HG03558 (cell line): ENCODE data around the gene FOXK2.

Source experiments
- ATAC-seq: cut with Tn5 transposase; IDR thresholded peaks from one replicate; pipeline ENCODE4 v1.9.1; 2021; ENCODE audit warnings: moderate number of reproducible peaks; ENCODE audit not compliant: unreplicated experiment; ENCODE audit errors: extremely low read depth

FOXK2 gene

DNA sequence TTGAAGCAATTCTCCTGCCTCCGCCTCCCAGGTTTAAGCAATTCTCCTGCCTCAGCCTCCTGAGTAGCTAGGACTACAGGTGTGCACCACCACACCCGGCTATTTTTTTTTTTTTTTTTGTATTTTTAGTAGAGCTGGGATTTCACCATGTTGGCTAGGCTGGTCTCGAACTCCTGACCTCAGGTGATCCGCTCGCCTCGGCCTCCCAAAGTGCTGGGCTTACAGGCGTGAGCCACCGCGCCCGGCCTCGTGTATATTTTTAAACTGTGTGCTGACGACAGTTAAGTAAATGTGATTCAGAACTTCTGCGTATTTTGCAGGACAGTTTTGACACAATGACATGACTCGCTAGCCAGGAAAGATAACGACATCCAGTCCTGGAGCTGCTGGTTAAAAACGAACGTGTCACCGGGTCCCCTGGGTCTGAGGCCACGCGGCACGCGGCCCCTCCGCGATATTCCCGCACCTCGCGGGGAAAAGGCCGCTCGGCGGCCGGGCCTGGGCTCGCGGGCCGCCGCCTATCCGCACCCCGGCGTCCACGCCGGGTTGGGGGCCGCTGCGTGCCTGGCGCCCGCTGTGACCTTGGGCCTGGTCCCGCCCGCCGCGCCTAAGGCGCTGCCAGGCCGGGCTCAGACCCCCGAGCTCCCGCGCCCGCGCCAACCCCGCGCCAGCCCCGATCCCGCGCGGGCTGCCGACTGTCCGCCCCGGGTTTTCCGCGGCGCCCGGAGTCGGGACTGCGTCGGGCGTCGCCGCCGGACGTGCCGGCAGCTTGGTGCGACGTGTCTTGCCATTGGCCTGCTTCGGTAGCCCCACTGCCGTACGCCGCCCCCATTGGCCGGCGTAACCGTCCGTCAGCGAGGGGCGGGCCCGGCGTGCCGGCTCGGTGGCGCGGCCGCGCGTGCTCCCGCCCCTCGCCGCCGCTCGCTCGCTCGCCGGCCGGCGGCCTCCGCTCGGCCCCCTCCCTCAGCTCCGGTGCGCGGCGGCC lies at the start of gene FOXK2:
Gene FOXK2, plus strand, starts transcription at position 907 of the 985 bp plus-strand sequence. CDS start 157 bp downstream, outside the sequence.
- ATAC-seq, result peak; percentile 84

DNA sequence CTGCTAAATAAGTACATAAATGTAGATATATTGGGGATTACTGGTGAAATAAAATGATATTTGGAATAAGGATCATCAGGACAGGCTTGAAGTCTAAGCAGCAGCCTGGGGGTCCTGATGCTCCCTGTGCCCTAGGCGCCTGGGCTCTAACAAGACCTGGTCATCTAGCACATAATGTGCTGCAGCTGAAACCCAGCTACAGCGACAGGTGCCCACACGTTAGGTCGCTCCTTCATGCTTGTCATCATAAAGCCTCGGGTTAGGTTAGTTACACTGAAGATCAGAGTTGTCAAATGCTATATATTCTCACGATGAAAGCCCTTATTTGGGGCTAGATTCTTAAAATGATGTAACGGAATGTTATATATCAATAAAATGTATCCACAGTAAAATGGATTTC lies 49.5 kb upstream of the FOXK2 start:
- no peak for ATAC-seq

DNA sequence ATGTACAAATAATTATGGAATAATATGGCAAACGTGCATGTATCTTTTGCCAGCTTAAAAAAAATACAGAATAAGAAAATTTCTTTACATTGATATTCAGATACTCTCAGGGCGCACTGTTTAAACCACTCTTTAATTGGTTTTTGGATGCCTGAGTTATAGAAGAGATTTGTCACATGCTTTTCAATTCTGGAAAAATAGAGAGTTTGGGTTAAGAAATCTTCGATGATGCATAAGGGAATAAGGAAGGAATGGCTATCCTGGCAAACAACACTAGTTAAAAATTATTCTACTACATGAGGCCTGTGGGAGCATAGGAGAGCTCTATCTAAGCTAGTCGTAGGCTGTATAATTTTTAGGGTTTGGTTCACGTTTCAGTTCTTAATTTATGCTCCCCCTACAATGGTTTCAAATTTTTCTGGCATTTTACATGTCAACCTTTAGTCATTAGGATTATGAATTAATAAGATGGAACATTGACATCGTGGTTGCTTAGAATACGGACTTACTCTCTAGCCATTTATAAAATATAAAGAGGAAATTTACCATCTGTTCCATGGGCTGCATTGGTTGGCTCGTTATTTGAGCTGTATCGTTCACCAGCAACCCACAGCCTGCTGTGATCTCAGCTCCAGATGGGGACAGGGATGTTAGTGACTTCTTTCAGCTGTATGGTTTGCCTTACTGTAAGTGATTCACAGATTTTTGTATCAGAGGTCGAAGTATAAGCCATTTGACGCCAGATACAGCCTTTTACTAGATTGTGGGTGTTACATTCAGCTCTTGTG lies 45.1 kb upstream of the FOXK2 start:
- ATAC-seq, result no peak

DNA sequence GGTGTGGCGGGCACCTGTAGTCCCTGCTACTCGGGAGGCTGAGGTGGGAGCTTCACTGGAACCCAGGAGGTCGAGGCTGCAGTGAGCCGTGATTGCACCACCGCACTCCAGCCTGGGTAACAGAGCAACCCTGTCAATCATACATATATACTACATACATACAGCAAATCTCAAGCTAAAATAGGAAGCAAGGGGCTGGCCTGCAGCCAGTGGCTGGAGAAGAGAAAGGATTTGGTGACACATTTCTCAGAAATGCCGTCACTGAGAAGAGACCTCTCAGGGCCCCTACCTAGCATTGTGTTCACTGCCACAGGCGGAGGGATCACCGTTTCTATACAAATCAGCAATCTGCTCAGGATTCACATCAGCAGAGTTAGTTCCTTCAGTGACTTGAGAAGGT lies 44.1 kb upstream of the FOXK2 start:
- ATAC-seq, result no peak

DNA sequence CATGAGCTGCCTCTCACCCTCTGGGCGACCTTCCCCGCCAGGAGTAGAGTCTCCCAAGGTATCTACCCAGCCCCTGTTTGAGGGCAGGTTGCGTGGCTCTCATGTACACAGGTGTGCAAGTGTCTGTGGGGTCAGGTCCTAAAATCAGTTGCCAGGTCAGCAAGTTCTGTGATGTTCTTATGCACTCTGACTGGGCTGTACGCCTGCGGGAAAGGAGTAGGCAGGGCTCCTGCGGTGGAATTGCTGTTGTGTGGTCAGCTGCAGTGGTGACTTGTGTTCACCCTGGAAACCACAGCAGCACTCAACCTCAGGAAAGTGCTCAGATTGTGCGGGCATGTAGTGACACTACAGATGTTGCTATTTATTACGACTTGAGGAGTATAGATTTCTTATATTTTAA lies 41.6 kb upstream of the FOXK2 start:
- ATAC-seq, result no peak

DNA sequence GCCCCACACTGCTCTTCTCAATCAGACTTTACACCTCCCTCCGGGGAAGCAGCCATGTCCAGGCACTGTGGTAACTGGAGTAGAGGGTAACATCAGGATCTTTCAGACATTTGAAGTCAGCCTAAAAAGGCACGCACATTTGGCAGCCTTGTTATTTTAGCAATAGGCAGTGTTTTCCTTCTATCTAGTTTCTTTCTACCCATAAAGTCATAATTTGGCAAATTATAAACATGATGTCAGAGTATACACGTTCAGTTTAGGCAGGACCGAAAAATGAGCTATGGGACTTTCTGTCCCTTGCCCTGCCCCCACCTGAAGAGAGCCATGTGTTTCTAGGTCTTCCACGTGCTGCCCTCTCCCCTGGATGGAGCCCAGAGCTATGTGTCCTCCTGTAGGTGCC lies 39.9 kb upstream of the FOXK2 start:
- no peak for ATAC-seq

DNA sequence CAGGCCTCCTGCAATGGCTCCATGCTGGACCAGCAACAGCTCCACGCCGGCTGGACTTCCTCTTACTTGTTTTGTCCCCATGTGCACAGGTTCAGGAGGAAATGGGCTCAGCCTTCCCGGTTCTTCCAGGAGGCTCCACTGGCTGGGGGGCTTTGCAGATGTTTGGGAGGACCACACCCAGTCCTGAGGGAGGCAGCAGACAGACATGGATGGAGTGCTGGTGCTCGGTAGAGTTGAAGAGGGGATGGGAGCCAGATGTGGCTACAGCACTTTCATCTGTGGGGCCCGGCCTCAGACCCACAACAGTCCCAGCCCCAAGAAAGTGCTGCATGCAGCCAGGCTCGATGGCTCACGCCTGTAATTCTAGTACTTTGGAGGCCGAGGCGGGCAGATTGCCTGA lies 39.2 kb upstream of the FOXK2 start:
- ATAC-seq, result no peak

DNA sequence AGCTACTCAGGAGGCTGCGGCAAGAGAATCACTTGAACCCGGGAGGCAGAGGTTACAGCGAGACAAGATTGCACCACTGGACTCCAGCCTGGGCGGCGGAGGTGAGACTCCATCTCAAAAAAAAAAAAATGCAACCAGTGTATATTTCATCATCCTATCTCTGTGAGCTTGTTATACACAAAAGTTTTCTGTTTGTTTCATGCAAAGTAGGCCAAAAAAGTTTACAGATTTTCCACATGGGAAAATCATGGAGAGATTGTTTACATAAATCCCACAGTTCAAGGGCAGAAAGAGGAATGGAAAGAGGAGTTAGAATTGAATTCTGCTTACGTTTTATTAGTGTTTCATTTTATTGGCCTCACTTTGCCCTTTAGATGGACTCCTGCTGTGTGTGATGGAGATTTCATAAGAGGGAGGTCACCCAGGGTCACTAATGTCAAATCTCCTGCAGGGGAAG lies 36.3 kb upstream of the FOXK2 start:
- ATAC-seq, result no peak

DNA sequence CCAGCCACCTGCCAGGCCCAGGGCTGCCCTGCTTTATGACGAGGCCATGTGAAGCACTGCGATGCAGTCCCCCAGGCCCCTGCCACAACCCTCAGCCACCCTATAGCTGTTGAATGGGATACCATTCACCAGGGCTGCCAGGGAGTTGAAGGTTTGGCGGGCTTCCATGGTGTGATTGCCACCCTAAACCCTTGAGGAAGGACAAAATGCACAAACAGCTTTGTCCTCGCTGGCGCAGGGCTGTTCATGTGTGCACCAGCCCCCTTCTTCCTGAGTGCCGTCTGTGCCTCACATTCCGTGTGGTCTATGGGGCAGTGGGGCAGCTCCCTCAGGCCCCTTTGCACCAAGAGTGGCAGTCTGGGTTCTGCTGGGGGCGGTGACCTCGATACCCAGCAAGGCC lies 35.7 kb upstream of the FOXK2 start:
- ATAC-seq, result no peak

DNA sequence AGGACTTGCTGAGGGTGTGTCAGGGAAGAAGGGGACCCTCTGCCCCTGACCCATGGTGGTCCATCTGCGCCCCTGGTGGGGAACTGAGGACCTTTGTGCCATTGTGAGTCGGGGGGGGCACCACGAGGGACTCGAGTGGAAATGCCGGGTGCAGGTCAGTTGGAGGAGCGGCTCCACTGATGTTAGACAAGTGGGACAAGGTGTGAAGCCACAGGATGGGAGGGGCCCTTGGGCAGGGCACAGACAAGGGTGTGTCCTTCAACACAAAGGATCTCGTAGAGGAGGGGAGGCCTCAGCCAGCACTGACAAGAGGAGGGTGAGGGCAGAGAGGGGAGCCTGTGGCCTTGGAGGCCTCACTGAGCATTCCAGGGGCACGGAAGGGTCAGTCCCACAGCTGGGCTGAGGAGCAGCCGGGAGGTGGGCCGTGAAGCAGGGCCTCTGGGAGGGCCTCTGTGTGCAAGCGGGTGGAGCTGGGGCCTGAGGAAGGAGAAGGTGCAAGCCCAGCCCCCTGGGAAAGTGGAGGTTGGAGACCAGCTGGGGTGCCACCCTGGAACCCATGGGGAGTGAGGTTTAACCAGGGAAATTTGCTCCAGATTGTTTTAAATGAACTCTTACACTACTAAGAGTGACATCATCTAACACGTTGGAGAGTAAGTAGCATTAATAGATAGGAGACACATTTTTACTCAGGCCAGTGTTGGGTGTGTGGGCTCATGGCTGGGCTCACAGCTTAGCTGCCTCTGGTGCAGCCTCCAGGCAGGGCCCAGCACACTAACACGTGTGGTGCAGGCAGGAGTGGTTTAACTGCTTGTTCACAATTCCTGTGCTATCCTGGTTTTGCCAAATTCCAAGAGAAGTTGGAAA lies 33.1 kb upstream of the FOXK2 start:
- ATAC-seq, result no peak

DNA sequence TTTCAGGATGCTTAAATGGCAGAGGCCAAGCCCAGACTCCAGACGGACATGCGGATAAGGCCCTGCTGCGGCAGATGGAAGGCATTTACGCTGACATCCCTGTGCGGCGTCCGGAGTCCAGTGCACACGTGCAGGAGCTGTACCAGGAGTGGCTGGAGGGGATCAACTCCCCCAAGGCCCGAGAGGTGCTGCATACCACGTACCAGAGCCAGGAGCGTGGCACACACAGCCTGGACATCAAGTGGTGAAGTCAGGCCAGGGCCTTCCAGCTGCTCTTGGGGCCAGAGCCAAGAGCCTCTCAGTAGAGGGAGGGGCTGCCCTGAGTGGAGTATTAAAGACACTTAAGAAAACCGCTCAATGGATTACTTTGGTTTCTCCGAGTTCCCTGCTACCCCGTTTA lies 31.6 kb upstream of the FOXK2 start:
- ATAC-seq, result no peak

DNA sequence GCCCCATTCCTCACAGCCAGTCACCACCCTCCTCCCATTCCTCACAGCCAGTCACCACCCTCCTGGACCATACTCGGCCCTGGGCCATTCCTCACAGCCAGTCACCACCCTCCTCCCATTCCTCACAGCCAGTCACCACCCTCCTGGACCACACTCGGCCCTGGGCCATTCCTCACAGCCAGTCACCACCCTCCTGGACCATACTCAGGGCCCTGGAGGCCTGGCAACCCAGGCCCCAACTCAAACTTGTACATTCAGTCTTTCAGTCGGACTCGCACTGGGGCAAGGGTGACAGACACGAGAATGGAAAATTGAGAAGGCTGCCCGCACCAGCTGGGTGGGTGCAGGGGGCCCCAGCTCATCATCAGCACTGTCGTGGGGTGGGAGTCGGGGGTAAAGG lies 30.4 kb upstream of the FOXK2 start:
- ATAC-seq, result no peak

DNA sequence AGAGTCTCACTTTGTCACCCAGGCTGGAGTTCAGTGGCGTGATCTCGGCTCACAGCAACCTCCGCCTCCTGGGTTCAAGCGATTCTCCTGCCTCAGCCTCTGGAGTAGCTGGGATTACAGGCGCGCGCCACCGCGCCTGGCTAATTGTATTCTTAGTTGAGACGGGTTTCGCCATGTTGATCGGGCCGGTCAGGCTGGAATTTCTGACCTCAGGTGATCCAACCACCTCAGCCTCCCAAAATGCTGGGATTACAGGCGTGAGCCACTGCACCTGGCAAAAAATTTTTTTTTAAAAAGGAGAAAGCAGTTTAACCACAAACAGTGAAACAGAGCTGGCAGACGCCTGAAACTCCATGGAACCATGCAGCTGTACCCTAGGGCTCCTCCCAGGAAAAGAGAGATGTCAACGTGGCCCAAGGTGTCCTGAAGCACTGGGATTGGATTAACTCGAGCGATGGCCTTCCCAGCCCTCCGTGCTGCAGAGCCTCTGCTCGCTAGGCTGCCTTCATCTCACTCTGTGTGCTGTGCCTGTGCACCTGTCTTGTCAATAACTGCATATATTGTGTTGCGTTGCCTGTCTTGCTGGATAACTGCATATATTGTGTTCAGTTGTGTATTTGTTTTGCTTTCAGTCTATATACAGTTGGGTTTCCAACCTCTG lies 29.6 kb upstream of the FOXK2 start:
- no peak for ATAC-seq

DNA sequence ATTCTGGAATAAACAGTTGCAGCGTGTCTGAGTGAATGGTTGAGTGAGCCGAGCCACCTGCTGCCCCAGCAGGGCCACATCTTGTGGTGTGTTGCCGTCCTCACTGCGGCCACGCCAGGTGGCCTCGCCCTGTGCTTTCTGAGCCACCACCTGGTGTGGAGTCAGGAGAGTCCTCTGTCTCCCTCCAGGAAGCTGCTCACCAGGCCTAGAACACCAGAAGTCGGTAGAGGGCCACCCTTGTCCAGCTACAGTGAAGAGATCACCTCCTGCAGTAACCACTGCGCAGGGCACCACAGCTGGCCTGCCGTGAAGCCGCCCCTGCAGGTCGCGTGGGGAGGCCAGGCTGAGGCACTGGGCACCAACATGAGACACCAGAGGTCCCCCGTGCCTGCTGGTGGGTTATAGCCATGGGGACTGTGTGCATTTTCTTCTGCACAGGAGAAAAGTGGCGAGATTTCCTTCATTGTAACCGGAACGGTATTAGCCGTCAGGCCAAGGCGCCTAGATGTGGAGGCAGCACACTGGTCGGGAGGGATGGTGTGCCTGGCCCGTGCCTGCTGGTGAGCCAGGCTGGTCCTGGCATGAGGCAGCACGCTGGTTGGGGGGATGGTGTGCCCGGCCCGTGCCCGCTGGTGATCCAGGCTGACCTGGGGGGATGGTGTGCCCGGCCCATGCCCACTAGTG lies 28.9 kb upstream of the FOXK2 start:
- ATAC-seq, result no peak

DNA sequence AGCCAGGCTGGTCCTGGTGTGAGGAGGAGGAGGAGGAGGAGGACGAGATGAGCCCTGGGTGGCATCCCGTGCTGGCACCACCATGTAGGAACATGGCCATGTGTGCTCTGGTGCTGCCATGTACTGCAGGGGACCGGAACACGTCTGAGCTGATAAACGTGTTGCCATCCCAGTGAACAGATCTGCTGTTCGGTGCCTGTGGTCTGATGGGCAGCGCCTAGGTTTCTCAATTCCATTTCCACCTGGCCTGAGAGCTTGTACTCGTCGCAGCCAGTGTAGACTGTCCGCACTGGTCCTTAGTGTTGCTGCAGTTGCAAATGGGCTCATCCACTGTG lies 28.4 kb upstream of the FOXK2 start:
- no peak for ATAC-seq

DNA sequence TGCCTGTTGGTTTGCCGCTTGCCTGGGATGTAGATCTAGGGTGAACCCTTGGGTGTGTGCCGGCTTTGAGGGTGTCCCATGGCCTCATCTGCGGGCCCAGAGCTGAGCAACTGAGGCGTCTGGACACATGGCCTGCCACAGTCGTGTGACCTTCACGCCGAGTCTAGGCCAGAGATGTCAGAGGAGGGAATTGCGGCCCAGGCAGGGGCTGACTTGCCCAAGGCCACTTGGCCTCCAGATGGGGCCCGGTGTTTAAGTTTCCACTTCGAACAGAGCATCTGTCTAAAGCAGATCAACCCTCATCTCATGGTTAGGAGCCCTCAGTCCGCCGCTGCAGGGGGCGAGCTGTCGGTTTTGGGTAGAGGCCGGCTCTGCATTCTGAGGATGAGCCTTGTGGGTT lies 28.0 kb upstream of the FOXK2 start:
- ATAC-seq, result no peak

DNA sequence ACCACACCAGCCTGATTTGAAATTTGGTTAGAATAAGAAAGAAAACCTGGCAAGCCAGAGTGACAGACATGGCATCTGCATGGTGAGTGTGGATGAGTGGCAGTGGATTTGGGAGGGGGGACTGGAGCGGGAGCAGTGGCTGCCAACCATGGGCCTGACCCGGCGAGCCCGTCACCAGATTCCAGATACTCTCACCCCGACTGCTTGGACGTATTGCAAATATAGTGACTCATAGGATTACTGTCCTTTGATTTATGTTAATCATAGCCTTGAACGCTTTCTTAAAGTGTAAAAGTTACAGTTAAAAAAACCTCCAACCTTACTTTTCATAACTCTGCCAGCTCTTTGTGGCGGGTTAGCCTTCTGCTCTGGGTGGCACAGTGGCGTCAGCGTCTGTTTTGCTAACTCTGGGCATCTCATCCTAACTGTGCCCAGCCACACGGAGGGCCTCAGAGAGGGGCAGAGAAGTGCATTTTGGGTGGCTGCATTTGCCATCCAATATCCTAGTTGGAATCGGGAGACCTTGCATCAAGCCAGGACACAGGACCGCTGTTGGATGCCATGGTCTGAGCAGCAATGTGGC lies 26.8 kb upstream of the FOXK2 start:
- no peak for ATAC-seq

DNA sequence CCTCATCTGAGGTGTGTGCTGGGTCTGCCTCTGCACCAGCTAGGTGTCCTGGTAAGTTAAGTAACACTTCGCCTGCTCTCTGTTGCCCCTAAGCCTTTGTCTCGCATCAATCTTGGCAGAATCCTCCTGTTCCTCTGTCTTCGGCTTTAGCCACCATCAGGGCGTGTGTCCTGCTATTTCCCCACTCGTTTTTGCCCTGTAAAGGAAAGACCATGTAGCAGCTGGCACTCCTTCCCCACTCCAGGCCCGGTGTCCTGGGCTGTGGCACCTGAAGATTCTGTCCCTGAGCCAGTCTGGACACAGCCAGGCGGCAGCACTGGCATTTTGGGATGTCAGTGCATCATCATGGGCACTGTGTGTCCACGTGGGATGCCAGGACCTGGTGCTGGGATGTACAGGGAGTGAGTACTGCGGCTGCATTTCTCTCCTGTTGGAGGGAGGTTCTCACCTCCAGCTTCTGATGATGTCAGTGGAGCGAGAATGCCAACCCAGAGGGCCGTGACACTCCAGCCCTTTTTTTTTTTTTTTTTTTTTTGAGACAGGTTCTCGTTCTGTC lies 26.2 kb upstream of the FOXK2 start:
- no peak for ATAC-seq
